NCI-H128 (cell line): ENCODE measurements around the gene ADAMTSL2.

Experiments used
- DNase-seq: peaks from one replicate; lab custom pipeline; 2025; ENCODE audit not compliant: unreplicated experiment; lab: John Stamatoyannopoulos, UW

ADAMTSL2 gene

GRCh38 chr9:133603135-133603927, 68.8 kb downstream of the ADAMTSL2 start:
- DNase-seq = no peak

- DNase-seq = no peak
Observed at GRCh38 chr9:133604214-133604613, 69.7 kb downstream of the ADAMTSL2 start.

- no peak for DNase-seq
Observed at GRCh38 chr9:133604856-133605255, 70.4 kb downstream of the ADAMTSL2 start.

- no peak for DNase-seq
Observed at GRCh38 chr9:133605446-133605845, 70.9 kb downstream of the ADAMTSL2 start.

- no peak for DNase-seq
Observed at GRCh38 chr9:133605856-133606707, 71.6 kb downstream of the ADAMTSL2 start.

GRCh38 chr9:133606708-133607025, 72.2 kb downstream of the ADAMTSL2 start:
- DNase-seq = no peak

GRCh38 chr9:133607381-133607780, 72.9 kb downstream of the ADAMTSL2 start:
- no peak for DNase-seq

- DNase-seq = no peak
Observed at GRCh38 chr9:133607976-133608375, 73.5 kb downstream of the ADAMTSL2 start.

- DNase-seq = no peak
Observed at GRCh38 chr9:133608382-133608781, 73.9 kb downstream of the ADAMTSL2 start.

- DNase-seq = no peak
Observed at GRCh38 chr9:133608889-133609288, 74.4 kb downstream of the ADAMTSL2 start.

GRCh38 chr9:133609311-133610098, 75.0 kb downstream of the ADAMTSL2 start, which contains the start of gene FAM163B:
FAM163B (minus strand) TSS chr9:133609389; CDS start chr9:133580223, 29,166 bp downstream.
- no peak for DNase-seq

- peak; percentile 87 for DNase-seq
Observed at GRCh38 chr9:133610845-133611244, 76.3 kb downstream of the ADAMTSL2 start.

- DNase-seq = no peak
Observed at GRCh38 chr9:133612051-133612450, 77.5 kb downstream of the ADAMTSL2 start.

GRCh38 chr9:133612816-133613215, 78.3 kb downstream of the ADAMTSL2 start:
- no peak for DNase-seq

- DNase-seq = no peak
Observed at GRCh38 chr9:133613432-133613831, 78.9 kb downstream of the ADAMTSL2 start.

GRCh38 chr9:133614056-133614455, 79.6 kb downstream of the ADAMTSL2 start:
- no peak for DNase-seq

- no peak for DNase-seq
Observed at GRCh38 chr9:133614678-133615077, 80.2 kb downstream of the ADAMTSL2 start.

- DNase-seq = no peak
Observed at GRCh38 chr9:133615186-133615585, 80.7 kb downstream of the ADAMTSL2 start.

GRCh38 chr9:133615606-133616188, 81.2 kb downstream of the ADAMTSL2 start:
- no peak for DNase-seq

GRCh38 chr9:133616643-133617405, 82.3 kb downstream of the ADAMTSL2 start:
- DNase-seq = no peak
